Loucy (cell line): Measurements from ENCODE around the gene PPP1R9B.
A peak's percentile ranks its signal among the peaks of the same experiment; 100 is the strongest.

ENCODE experiments used
- EZH2phosphoT487 ChIP-seq: fragments of 200-600 bp; IDR thresholded peaks from 2 replicates; pipeline ENCODE4 v1.6.1; 2018; ENCODE audit warnings: antibody characterized with exemption, mild to moderate bottlenecking, moderate library complexity, borderline replicate concordance
- TF ChIP-seq, protein P1 (sequence below): fragments of 200-600 bp; sonication (generic); conservative IDR thresholded peaks from 2 replicates; pipeline ENCODE4 v1.5.1; 2014; ENCODE audit warnings: mild to moderate bottlenecking, antibody characterized with exemption, low read length

DNA sequence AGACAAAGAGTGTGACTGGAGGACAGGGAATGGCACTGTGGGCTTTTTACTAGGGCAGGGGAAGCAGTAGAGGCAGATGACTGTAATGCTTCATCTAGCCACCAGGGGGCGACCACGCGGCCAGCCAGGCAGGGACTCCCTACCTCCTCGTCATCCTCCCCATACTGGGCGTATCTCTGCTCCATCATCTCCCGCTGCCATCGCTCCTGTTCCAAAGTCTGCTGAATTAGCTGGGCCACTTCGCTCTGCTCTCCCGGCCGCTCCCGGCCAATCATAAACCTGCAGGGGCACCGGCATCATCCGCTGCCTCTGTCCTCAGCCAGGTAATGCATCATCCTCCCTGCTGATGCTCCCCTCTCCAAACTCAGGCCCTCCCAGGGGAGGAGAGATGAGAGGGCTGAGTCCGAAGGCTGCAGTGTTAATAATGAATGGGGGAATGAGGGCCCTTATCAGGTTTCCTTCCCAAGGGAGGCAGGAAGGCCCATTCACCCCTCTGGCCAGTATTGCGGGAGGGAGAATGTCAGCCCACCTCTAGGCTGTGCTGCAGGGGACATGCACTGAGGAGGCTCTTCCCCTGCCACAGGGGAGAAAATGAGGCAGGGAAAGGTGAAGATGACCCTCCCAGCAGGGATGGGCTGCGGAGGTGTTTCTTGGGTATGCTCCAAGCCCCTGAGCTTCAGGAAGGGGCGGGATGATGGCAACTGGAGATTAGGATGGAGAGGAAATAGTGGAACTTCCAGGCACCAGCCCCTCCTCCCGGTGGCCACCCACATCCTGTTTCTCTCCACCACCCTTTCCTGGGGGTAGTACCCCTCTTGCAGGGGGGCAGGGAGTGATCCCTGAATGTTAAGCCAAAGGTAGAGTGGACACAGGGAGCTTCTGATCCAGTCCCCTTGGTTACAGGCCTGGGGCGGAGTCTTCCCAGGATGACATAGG, 10.3 kb downstream of the PPP1R9B start:
- TF ChIP-seq, protein P1, sequence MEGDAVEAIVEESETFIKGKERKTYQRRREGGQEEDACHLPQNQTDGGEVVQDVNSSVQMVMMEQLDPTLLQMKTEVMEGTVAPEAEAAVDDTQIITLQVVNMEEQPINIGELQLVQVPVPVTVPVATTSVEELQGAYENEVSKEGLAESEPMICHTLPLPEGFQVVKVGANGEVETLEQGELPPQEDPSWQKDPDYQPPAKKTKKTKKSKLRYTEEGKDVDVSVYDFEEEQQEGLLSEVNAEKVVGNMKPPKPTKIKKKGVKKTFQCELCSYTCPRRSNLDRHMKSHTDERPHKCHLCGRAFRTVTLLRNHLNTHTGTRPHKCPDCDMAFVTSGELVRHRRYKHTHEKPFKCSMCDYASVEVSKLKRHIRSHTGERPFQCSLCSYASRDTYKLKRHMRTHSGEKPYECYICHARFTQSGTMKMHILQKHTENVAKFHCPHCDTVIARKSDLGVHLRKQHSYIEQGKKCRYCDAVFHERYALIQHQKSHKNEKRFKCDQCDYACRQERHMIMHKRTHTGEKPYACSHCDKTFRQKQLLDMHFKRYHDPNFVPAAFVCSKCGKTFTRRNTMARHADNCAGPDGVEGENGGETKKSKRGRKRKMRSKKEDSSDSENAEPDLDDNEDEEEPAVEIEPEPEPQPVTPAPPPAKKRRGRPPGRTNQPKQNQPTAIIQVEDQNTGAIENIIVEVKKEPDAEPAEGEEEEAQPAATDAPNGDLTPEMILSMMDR, result peak; percentile 80
- TF ChIP-seq EZH2phosphoT487, result no peak
